ENCODE measurements around the gene TRAPPC12. TPM values are rescaled to one million over a fixed set of nuclear protein-coding genes. Genes with fewer than 3 reads are reported as not detected.

Gene TRAPPC12
- total RNA-seq, 1 experiment from 2014 or later = 52.9 TPM

DNA sequence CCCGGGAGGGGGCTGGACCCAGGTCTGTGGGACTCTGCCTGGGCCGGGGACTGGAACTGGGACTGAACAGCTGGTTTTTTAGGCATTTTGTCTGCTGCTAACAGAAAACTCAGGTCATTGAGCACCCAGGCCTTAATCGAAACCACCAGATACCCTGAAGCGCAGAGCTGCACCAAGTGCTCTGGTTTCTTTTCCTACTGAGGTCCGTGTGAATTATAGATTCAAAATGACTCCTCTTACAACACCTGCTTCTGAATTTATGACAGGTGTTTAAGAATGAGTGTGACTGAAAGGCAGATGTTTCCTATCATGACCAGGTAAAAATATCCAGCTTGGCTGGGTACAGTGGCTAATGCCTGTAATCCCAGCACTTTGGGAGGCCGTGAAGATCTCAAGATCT, 47.8 kb downstream of the TRAPPC12 start:
- Histone ChIP-seq H3K4me3 (no peak overlapping the region), H3K9me3 (replicated peaks) (no peaks in the 10 kb centered on the region), H3K27me3 (no peaks in the 10 kb centered on the region), H3K27ac (no peak overlapping the region), H3K4me1 (peaks cover 17% of the 10 kb centered on the region), H3K36me3 (peaks cover 36% of the 10 kb centered on the region)
- no peak for DNase-seq

DNA sequence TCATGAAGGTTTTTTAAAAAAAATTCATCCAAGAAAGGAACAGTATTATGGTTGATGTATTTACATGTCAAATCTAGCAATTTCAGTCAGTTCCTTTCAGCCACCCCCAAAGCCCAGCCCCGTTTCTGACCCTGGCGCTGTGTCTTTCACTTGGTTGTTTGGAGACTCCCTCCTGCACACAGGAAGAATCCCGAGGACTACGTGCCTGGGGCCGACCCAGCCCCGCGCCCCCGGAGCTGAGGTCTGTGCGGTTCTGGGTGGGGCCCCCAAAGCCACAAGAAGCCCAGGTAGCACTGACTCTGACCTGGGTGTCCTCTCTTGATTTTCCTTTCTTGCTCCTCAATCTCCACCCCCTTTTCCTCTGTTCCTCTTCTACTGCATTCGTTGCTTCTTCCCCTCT, 49.1 kb downstream of the TRAPPC12 start:
- Histone ChIP-seq H3K4me1 (peaks cover 15% of the 10 kb centered on the region), H3K36me3 (peaks cover 31% of the 10 kb centered on the region), H3K4me3 (no peak overlapping the region), H3K27ac (no peak overlapping the region), H3K27me3 (no peaks in the 10 kb centered on the region), H3K9me3 (replicated peaks) (no peaks in the 10 kb centered on the region)
- no peak for DNase-seq

DNA sequence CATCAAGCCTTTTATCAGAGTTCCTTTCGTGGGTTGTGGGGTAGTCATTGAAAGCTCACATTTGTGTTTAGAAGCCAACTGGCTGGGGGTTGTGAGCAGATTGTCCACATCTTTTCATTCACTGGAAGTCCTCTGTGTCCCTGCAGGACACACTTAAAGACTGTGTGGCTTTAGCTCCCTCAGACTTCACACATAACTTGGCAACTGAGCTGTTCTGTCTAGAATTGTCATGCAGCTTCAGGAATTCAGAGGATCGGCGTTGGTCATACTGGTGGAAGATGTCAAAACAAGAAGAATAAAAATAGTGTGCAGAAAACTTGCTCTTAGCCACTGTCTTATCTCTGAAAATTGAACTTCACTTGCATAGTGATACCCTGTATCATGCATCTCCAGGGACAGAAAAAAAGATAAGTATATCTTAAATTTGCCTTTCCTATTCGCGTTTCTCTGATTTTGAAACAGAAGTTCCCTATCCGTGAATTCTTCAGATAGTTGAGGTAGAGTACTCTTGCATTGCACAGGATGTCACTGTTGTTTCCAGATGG, 49.6 kb downstream of the TRAPPC12 start:
- H3K4me1 ChIP-seq = peaks cover 15% of the 10 kb centered on the region
- H3K9me3 ChIP-seq (replicated peaks) = no peaks in the 10 kb centered on the region
- no peak overlapping the region for H3K4me3 ChIP-seq
- no peaks in the 10 kb centered on the region for H3K27me3 ChIP-seq
- no peak overlapping the region for H3K27ac ChIP-seq
- H3K36me3 ChIP-seq = peaks cover 31% of the 10 kb centered on the region
- no peak for DNase-seq

DNA sequence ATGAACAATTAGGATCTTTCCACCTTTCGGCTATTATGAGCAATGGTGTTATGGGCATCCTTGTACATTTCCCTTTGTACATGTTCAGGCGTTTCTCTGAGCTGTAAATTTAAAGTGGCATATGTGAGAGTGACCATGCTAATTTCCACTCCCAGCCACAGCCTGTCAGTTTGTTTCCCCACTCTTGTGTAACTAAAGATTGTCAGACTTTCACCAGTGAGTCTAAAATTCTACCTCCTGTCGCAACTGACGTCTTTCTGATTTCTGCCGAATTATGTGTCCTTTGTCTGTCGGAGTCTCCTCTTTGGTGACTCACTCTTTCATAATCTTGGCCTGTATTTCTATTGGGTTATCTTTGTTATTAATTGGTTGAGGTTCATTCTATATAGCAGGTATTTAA, 50.7 kb downstream of the TRAPPC12 start:
- Histone ChIP-seq H3K27ac (no peak overlapping the region), H3K27me3 (no peaks in the 10 kb centered on the region), H3K4me3 (no peak overlapping the region), H3K9me3 (replicated peaks) (no peaks in the 10 kb centered on the region), H3K36me3 (peaks cover 24% of the 10 kb centered on the region), H3K4me1 (peaks cover 15% of the 10 kb centered on the region)
- no peak for DNase-seq

DNA sequence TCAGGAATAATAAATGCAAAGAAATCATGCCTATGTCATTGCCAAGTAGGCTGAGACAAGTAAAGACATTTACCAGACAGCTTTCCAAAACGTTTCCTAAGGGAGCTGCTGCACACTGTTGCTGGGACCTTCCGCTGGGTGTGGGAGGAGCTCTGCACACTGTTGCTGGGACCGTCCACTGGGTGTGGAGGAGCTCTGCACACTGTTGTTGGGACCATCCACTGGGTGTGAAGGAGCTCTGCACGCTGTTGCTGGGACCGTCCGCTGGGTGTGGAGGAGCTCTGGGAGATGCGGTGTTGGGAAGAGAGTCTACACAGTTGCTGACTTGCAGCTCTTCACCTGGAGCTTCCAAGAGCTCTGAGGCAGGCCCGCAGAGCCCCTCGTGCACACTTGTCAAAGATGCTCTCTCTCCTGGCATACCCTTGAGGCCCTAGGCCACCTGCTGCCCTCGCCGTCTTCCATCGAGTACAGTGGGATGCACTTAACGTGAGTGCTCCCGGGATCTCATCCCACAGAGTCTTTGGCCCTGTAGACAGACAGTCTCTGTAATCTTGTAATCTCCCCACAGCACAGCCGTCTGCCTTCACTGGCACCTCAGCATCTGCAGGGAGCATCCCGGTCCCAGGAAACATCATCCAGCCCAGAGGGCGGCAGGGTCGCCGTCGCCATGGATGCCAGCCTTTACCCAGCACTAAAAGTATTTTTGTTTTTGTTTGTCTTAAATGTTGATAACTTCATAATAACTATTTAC, 51.4 kb downstream of the TRAPPC12 start:
- Histone ChIP-seq H3K4me1 (peaks cover 15% of the 10 kb centered on the region), H3K4me3 (no peak overlapping the region), H3K27ac (no peak overlapping the region), H3K27me3 (no peaks in the 10 kb centered on the region), H3K36me3 (peaks cover 21% of the 10 kb centered on the region), H3K9me3 (replicated peaks) (no peaks in the 10 kb centered on the region)
- no peak for DNase-seq

DNA sequence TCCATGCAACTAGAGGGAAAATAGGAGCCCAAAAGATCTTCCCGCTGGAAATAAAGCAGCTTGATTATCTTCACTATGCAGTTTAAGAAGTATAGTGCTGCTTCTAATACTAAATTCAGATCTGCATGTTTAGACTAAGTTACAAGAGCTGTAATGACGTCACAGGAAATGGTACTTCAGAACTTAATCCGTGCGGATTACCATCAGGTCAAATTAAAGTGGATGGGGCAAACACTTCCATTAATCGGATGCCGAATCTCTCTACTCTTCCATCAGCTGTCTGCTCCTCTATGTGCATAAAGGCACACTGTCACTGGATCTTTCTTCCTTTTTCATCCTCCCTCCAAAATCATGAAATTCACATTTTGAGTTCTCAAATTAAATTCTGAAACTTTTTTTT, 52.6 kb downstream of the TRAPPC12 start:
- no peak overlapping the region for H3K4me3 ChIP-seq
- H3K36me3 ChIP-seq = peaks cover 21% of the 10 kb centered on the region
- no peaks in the 10 kb centered on the region for H3K9me3 ChIP-seq (replicated peaks)
- no peak overlapping the region for H3K27ac ChIP-seq
- H3K4me1 ChIP-seq = peaks cover 15% of the 10 kb centered on the region
- H3K27me3 ChIP-seq = no peaks in the 10 kb centered on the region
- peak in 1 of 2 experiments; percentile 75 for DNase-seq

DNA sequence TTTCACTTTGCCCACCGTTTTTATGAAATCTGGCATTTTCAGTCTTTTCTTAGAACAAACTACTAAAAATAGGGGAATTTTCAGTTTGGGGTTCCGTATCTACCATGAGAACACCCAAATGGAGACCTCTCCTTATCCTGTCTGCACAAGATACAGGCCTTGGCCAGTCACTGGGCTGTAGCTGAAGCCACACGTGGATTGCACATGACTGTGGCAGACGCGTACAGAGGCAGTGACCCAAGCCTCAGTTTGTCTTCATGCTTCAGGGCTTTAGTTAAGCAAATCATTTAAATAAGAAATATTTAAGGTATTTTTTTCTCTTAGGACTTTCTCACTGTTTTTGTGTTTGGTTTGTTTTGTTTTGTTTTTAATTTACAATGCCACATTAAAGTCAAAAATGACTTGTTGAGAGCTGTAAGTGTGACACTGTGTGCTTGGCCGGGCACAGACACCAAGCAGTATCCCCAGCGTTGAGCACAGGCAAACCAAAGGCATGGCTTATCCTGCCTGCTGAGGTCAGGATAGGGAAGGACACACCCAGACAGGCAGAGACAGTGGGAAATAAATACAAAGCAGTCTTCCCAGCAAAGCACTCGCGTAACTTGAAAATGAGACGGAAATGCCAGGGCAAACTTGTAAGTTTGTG, 53.3 kb downstream of the TRAPPC12 start:
- Histone ChIP-seq H3K27me3 (no peaks in the 10 kb centered on the region), H3K36me3 (peaks cover 21% of the 10 kb centered on the region), H3K27ac (no peak overlapping the region), H3K9me3 (replicated peaks) (no peaks in the 10 kb centered on the region), H3K4me1 (peaks cover 15% of the 10 kb centered on the region), H3K4me3 (no peak overlapping the region)
- no peak for DNase-seq

DNA sequence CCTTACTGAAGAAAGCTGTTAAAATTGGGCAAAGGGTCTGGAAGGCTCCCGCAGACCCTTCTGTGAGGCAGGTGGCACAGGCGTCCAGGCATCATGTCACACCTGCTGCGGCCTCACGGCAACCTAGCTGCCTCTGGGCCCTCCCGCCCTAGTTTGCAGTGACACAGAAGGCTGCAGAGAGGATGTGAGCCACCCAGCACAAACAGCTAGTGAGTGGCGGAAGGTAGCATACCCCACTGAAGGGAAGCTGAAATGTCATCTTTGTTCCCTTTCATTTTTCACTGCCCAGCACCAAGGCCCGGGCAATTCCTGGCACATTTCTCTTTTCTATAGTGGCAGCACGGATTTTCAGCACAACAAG, 53.8 kb downstream of the TRAPPC12 start:
- peaks cover 19% of the 10 kb centered on the region for H3K36me3 ChIP-seq
- DNase-seq = no peak
- H3K27me3 ChIP-seq = no peaks in the 10 kb centered on the region
- no peak overlapping the region for H3K4me3 ChIP-seq
- H3K4me1 ChIP-seq = peaks cover 15% of the 10 kb centered on the region
- no peak overlapping the region for H3K27ac ChIP-seq
- H3K9me3 ChIP-seq (replicated peaks) = no peaks in the 10 kb centered on the region

DNA sequence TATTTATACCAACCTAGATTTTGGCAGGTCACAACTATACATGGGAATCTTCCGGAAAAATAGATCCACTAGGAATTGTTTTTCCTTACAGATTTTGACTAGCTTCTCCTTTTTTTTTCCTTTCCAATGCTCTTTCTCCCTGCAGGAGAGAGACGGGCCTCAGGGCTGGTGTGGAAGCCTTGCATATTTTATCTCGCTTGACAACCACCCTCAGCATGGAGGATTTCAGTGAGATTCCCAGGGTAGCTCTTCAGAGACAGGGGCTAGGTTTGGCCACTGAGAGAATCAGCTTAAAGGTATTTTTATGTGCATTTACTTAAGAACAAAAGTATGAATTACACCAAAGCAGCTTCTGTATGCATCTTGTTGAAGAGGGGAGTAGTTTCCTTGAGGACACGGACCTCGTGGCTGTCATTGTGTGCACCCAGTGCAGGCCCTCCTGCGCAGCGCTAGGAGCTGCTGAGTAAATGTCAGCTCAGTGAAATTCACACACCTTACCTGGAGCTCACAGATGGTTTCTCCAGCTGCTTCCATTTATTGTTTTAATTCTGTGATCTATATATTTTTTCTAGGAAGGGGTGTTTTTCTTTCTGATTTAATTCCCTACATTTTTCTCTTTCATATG, 54.4 kb downstream of the TRAPPC12 start:
- no peaks in the 10 kb centered on the region for H3K27me3 ChIP-seq
- no peak overlapping the region for H3K4me3 ChIP-seq
- no peak for DNase-seq
- H3K4me1 ChIP-seq = peaks cover 15% of the 10 kb centered on the region
- H3K36me3 ChIP-seq = peaks cover 19% of the 10 kb centered on the region
- no peak overlapping the region for H3K27ac ChIP-seq
- H3K9me3 ChIP-seq (replicated peaks) = no peaks in the 10 kb centered on the region

DNA sequence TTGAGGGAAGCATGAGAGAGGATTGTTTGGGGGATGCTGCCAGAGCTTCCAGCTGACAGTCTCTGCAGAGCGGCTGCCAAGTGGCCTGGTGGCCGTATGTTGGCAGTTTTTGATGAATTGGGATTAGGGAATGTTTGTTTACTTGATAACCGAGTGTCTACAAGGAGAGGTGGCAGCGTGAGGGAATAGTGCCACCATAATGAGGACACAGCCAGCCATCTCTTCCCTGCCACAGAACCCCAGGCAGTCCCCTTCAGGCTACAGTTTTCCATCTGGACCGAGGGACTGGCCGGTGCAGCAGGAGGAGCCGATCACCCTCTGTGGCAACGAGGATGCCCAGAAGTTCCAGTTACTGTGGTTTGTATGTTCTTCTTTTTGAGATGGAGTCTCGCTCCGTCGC, 55.2 kb downstream of the TRAPPC12 start:
- H3K4me3 ChIP-seq = no peak overlapping the region
- H3K27ac ChIP-seq = no peak overlapping the region
- H3K27me3 ChIP-seq = no peaks in the 10 kb centered on the region
- no peak for DNase-seq
- peaks cover 13% of the 10 kb centered on the region for H3K36me3 ChIP-seq
- no peaks in the 10 kb centered on the region for H3K9me3 ChIP-seq (replicated peaks)
- peaks cover 15% of the 10 kb centered on the region for H3K4me1 ChIP-seq

DNA sequence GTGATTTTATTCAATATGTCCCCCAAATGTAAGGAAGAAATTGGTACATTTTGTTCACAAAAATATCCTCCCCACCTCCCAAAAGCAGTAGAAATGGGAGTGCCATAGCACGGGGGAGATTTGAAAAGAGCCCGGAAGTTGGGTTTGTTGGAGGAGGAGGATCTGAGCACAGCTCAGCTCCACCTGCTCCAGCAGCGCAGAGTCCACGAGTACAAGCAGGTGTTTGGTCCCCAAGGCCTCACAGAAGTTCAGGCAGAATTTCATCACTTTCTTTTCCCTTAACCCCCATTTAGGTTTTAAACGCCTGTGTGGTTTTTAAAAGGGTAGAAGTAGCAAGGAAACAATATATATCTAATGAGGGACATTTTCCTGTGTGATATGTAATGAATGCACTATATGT, 56.0 kb downstream of the TRAPPC12 start:
- no peak overlapping the region for H3K4me3 ChIP-seq
- no peaks in the 10 kb centered on the region for H3K9me3 ChIP-seq (replicated peaks)
- no peak overlapping the region for H3K27ac ChIP-seq
- H3K4me1 ChIP-seq = peaks cover 15% of the 10 kb centered on the region
- DNase-seq = no peak
- peaks cover 8% of the 10 kb centered on the region for H3K36me3 ChIP-seq
- H3K27me3 ChIP-seq = no peaks in the 10 kb centered on the region

DNA sequence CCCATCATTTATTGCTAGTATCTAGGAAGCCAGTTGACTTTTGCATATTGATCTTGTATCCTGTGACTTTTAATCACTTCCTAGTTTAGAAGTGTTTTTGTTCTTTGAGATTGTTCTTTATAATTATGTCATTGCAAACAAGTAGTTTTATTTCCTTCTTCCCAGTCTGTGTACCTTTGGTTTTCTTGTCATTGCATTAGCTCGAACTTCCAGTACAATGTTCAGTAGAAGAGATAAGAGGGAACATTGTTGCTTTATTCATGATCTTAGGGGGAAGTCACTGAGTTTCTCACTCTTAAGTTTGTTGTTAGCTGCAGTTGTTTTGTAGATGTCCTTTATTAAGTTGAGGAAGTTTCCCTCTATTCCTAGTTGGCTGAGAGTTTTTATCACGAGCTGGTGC, 61.0 kb downstream of the TRAPPC12 start:
- Histone ChIP-seq H3K36me3 (peaks cover 20% of the 10 kb centered on the region), H3K4me3 (no peak overlapping the region), H3K4me1 (no peaks in the 10 kb centered on the region), H3K27me3 (no peaks in the 10 kb centered on the region), H3K9me3 (replicated peaks) (no peaks in the 10 kb centered on the region), H3K27ac (no peak overlapping the region)
- no peak for DNase-seq

DNA sequence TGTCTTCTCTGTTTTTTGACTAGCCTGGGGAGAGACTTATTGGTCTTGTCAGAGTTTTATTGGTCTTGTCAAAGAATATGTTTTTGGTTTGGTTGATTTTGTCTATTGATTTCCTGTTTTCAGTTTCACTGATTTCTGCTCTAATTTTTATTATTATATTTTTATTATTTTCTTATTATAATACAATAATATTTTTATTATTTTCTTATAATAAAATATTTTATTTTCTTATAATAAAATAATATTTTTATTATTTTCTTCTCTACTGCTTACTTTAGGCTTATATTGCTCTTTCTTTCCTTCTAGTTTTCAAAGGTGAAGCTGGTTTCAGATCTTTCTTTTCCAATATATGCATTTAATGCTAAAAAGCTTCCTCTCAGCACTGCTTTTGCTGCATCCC, 62.0 kb downstream of the TRAPPC12 start:
- Histone ChIP-seq H3K9me3 (replicated peaks) (no peaks in the 10 kb centered on the region), H3K4me3 (no peak overlapping the region), H3K36me3 (peaks cover 30% of the 10 kb centered on the region), H3K4me1 (no peaks in the 10 kb centered on the region; the same call in 1 of the 2 replicates), H3K27me3 (no peaks in the 10 kb centered on the region), H3K27ac (no peak overlapping the region)
- DNase-seq = no peak

DNA sequence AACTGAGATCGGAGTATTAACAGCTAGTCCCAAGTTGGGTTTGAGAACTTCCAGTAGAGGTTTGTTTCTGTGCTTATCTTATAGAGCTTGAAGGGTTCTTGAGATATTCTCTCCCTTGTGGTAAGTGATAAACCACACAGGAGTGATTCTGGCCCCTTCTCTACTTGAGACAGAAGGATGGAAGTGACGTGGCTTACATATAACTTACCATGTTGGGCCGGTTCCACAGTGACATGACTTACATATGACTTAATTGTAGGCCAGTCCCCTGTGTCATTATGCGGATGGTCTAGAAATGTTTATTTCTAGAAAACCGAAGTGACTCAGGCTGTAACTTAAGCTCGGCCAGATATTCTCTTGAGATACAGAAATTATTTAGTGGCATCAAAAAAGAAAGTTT, 62.7 kb downstream of the TRAPPC12 start:
- H3K4me1 ChIP-seq = peaks cover 6% of the 10 kb centered on the region
- no peak overlapping the region for H3K27ac ChIP-seq
- H3K4me3 ChIP-seq = no peak overlapping the region
- peaks cover 33% of the 10 kb centered on the region for H3K36me3 ChIP-seq
- DNase-seq = no peak
- H3K9me3 ChIP-seq (replicated peaks) = no peaks in the 10 kb centered on the region
- H3K27me3 ChIP-seq = no peaks in the 10 kb centered on the region

DNA sequence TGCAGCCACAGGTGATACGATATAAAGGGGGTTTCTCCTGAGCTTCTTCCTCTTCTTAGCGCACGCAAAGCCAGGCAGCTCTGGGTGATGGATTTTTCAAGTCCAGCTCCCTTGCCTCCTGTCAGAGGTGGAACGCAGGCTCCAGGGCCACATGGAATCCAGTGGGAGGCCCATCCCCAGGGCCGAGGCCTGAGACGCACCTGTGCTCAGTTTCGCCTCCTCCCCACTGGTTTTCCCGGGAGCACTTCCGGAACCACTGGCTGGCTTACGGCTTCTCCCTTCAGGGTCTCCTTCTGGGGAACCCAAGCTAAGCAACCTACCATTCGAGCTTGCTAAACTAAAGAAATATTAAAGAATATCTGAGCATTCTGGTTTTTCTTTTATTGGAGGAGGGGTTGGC, 63.6 kb downstream of the TRAPPC12 start:
- DNase-seq = no peak
- Histone ChIP-seq H3K9me3 (replicated peaks) (no peaks in the 10 kb centered on the region), H3K4me1 (peaks cover 12% of the 10 kb centered on the region), H3K27me3 (no peaks in the 10 kb centered on the region), H3K4me3 (no peak overlapping the region), H3K27ac (no peak overlapping the region), H3K36me3 (peaks cover 33% of the 10 kb centered on the region)
